ENCODE data around the gene HOXD8. TPM values are rescaled to one million over a fixed set of nuclear protein-coding genes. Genes with fewer than 3 reads are reported as not detected.

HOXD8 gene
- total RNA-seq, 1 donor from 2014 or later, result not detected

DNA sequence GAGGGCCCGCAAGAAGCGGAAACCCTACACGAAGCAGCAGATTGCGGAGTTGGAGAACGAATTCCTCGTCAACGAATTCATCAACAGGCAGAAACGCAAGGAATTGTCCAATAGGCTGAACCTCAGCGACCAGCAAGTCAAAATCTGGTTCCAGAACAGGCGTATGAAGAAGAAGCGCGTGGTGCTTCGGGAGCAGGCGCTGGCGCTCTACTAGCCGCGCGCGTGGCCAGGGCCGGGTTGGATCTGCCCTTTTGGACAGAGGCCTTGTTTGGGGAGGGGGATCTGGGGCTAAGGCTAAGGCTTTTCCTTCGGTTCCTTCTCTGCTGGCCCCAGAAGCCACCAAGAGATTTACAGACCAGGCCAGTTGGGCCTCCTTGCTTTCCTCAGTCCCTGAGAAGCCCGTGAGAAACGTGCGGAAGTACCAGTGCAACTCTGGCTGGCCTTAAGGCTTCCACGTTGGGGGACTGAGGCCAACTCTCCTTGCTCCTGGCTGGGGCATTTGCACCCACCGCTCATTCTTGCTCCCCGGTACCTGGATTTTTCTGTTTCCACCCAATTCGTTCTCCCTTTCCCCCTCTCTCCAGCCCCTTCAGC lies 28.9 kb upstream of the HOXD8 start:
- no peaks in the 10 kb centered on the region for H3K36me3 Mint-ChIP-seq (ENCODE audit: low read depth)
- TF ChIP-seq, protein P1, sequence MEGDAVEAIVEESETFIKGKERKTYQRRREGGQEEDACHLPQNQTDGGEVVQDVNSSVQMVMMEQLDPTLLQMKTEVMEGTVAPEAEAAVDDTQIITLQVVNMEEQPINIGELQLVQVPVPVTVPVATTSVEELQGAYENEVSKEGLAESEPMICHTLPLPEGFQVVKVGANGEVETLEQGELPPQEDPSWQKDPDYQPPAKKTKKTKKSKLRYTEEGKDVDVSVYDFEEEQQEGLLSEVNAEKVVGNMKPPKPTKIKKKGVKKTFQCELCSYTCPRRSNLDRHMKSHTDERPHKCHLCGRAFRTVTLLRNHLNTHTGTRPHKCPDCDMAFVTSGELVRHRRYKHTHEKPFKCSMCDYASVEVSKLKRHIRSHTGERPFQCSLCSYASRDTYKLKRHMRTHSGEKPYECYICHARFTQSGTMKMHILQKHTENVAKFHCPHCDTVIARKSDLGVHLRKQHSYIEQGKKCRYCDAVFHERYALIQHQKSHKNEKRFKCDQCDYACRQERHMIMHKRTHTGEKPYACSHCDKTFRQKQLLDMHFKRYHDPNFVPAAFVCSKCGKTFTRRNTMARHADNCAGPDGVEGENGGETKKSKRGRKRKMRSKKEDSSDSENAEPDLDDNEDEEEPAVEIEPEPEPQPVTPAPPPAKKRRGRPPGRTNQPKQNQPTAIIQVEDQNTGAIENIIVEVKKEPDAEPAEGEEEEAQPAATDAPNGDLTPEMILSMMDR (IDR thresholded peaks at IDR 0.05), result no peak
- DNase-seq, result no peak

DNA sequence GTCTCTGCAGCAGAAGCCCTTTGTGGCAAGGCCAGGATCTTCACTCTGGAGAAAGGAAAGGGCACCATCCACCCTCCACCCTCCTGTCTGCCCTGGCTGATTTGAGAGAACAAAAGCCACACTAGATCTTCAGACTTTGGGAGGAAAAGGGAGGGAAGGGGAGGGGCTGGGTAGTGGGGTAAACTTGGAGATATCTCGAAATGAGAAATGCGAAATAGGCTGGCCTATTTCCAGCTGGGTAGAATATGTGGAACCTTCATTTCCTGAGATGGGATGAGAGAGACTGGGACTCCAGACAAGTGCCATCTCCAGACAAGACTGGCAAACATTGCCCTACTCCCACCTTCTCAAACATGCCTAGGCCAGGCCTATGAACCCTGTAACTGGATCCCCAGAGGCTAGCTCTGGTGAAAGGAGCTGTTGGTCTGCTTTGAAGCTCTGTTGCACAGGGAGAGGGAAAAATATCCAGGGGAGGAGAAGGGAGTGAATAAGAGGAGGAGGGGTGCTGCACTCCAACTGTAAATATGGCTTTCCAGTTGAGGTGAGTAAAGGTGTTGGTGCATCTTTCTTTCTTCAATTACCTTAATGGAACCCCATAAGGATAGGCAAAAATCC lies 28.2 kb upstream of the HOXD8 start:
- no peaks in the 10 kb centered on the region for H3K36me3 Mint-ChIP-seq (ENCODE audit: low read depth)
- intact Hi-C loops (cut with micrococcal nuclease), result no loop called here
- H3K9me3 Mint-ChIP-seq, result peaks cover 2% of the 10 kb centered on the region
- peaks cover 23% of the 10 kb centered on the region for H3K4me1 Mint-ChIP-seq
- no peak overlapping the region for H3K27ac Mint-ChIP-seq
- CTCF ChIA-PET, result no interaction called here
- no peak for DNase-seq
- H3K4me3 Mint-ChIP-seq, result no peak overlapping the region
- TF ChIP-seq, protein P1 (IDR thresholded peaks at IDR 0.05), result no peak
- peaks cover 84% of the 10 kb centered on the region for H3K27me3 Mint-ChIP-seq
- POLR2A ChIA-PET, result no interaction called here
- ATAC-seq (ENCODE audit: low read depth), result no peak

More for the DNA sequence above, 28.9 kb upstream of the HOXD8 start:
- ATAC-seq (ENCODE audit: low read depth), result no peak
- Mint-ChIP-seq H3K9me3 (no peaks in the 10 kb centered on the region), H3K4me1 (peaks cover 17% of the 10 kb centered on the region), H3K27me3 (peaks cover 81% of the 10 kb centered on the region), H3K4me3 (no peak overlapping the region), H3K27ac (no peak overlapping the region)
- POLR2A ChIA-PET, result no interaction called here
- intact Hi-C loops (cut with micrococcal nuclease), result no loop called here
- CTCF ChIA-PET, result no interaction called here

DNA sequence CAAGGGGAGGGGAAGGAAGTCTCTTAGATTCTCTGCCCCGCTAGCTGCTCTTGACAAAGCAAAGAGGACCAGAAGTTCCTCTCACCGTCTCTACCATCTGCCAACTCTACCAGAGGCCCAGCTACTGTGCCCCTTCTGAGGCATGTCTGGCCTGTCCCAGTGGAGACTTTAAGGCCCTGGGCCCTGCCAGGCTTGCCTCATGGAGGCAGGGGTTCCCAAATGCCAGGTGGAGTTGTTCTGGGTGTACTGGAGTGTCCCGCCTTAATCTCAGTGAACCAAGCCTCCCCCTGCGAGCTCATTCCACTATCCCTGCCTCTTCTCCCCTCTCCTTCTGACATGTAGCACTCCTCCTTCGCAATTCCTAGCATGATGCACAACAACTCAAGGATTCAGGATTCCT lies 27.7 kb upstream of the HOXD8 start:
- no peak for ATAC-seq (ENCODE audit: low read depth)
- TF ChIP-seq, protein P1 (IDR thresholded peaks at IDR 0.05), result no peak
- Mint-ChIP-seq H3K27ac (no peak overlapping the region), H3K36me3 (ENCODE audit: low read depth) (no peaks in the 10 kb centered on the region), H3K9me3 (peaks cover 3% of the 10 kb centered on the region), H3K27me3 (peaks cover 80% of the 10 kb centered on the region), H3K4me1 (peaks cover 22% of the 10 kb centered on the region), H3K4me3 (no peak overlapping the region)
- no peak for DNase-seq
- intact Hi-C loops (cut with micrococcal nuclease), result no loop called here
- POLR2A ChIA-PET, result no interaction called here
- CTCF ChIA-PET, result interaction anchor here (0.6 to 1.6 kb wide), 2 partner anchors 550 to 1405 kb away, joined by 3 to 5 read pairs; no protein-coding TSS in a partner anchor

DNA sequence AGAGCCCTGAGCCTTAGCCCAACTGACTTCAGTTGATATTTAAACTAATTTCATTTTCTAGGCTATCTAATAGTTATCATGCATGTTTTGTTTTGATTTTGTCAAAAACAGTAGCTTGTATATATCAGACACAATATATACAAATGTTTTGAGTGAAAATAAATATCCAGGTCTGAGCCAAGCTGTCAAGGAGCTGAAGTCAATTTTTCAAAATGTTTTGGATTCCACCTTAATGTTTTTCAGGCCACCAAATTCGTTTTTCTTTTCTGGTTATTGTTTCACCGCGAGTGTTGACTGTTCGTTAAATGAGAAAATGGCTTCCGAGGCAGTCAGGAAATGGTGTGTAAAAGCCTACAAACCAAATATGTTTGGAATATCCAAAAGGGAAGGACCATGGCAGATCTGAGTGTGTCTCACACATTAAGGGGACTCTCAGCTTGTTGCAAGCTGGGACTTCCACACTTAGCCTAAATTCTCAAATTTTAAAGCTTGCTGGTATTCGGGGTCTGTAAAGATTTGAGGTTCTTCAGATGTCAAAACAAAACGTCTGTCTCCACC lies 27.1 kb upstream of the HOXD8 start:
- Mint-ChIP-seq H3K9me3 (peaks cover 3% of the 10 kb centered on the region), H3K4me1 (peaks cover 18% of the 10 kb centered on the region), H3K36me3 (ENCODE audit: low read depth) (no peaks in the 10 kb centered on the region), H3K27me3 (peaks cover 81% of the 10 kb centered on the region), H3K27ac (no peak overlapping the region), H3K4me3 (no peak overlapping the region)
- ChIA-PET POLR2A (no interaction called here), CTCF (interaction anchor here (0.6 to 1.6 kb wide), 2 partner anchors 549 to 1405 kb away, joined by 3 to 5 read pairs; no protein-coding TSS in a partner anchor)
- DNase-seq, result no peak
- intact Hi-C loops (cut with micrococcal nuclease), result no loop called here
- no peak for ATAC-seq (ENCODE audit: low read depth)
- TF ChIP-seq, protein P1 (IDR thresholded peaks at IDR 0.05), result no peak

DNA sequence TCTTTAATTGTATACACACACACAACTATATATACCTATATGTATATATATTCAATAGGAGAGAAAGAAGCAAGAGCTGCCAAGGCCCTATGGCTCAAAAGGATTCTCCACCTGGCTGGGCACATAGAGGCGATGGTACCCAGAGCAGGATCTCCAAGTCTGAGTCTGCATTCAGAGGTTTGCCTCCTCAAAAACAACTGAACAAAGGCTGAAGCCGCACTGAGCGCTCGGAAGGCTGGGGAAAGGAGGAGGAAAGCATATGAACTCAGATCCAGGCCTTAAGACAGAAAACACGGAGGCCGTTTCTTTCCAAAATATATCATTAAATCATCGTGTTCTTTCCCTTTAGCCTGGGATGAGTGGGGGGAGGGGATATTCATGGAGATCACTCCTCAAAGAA lies 26.3 kb upstream of the HOXD8 start:
- Mint-ChIP-seq H3K27ac (no peak overlapping the region), H3K4me3 (no peak overlapping the region)

More for the DNA sequence above, 26.3 kb upstream of the HOXD8 start:
- ChIA-PET POLR2A (no interaction called here), CTCF (interaction anchor here (1.6 kb wide), 1 partner anchor 549 kb away, joined by 5 read pairs; no protein-coding TSS in a partner anchor)
- peaks cover 75% of the 10 kb centered on the region for H3K27me3 Mint-ChIP-seq
- TF ChIP-seq, protein P1 (IDR thresholded peaks at IDR 0.05), result no peak
- H3K9me3 Mint-ChIP-seq, result peaks cover 3% of the 10 kb centered on the region
- no peak for DNase-seq
- H3K36me3 Mint-ChIP-seq (ENCODE audit: low read depth), result no peaks in the 10 kb centered on the region
- peaks cover 13% of the 10 kb centered on the region for H3K4me1 Mint-ChIP-seq
- no peak for ATAC-seq (ENCODE audit: low read depth)
- intact Hi-C loops (cut with micrococcal nuclease), result no loop called here
